Pancreas (tissue), 10 donors: ENCODE results near the gene SLFN12. TPM values are rescaled to one million over a fixed set of nuclear protein-coding genes. Genes with fewer than 3 reads are reported as not detected.
"Not testable (repeated sequence)": the region's sequence is repeated elsewhere in the genome, so short reads cannot be mapped to it uniquely, and the experiment has no call there.

Experiments
- ATAC-seq, 4 donors: fragments of 200-7000 bp; cut with Tn5 transposase; one replicate each; pipeline versions ENCODE4 v1.8.0 to v1.9.1; 2020; ENCODE audit warnings: mild to moderate bottlenecking in 4 of 4, moderate library complexity in 4 of 4
- DNase-seq, 6 donors: peaks; one replicate each; pipeline ENCODE4 v3.0.0-alpha.2; 2020
- FAIRE-seq: peaks from 2 replicates; lab custom pipeline; 2012; peaks lifted over from hg19 to GRCh38; lab: Jason Lieb, UNC
- H3K27ac ChIP-seq, 4 donors: fragments of 200-600 bp; sonication (generic); 1 replicate in 3 of 4; 2 replicates in 1 of 4; pipeline versions ENCODE4 v1.5.0 to v1.8.0; 2020
- H3K27me3 ChIP-seq, 4 donors: fragments of 200-600 bp; one replicate each; pipeline ENCODE4 v1.8.0; 2021
- H3K36me3 ChIP-seq, 3 donors: fragments of 200-600 bp; sonication (generic) in 1 of 3; one replicate each; pipeline versions ENCODE4 v1.5.0 to v1.8.0; 2020 to 2021
- H3K4me1 ChIP-seq, 3 donors: fragments of 200-600 bp; one replicate each; pipeline ENCODE4 v1.8.0; 2021
- H3K4me3 ChIP-seq, 4 donors: fragments of 200-600 bp; sonication (generic) in 2 of 4; one replicate each; pipeline versions ENCODE4 v1.5.0 to v1.8.0; 2020 to 2021
- H3K9me3 ChIP-seq, 4 donors: fragments of 200-600 bp; one replicate each; pipeline ENCODE4 v1.8.0; 2021
- WGBS, 2 donors: extraction: QIAGEN DNeasy Blood & Tissue Kit; methylation state at CpG; one replicate each; pipeline ENCODE4 v1.1.7; 2013; 5-methylcytosine and 5-hydroxymethylcytosine counted together
- intact Hi-C, 3 donors: fragments of 100-400 bp; cut with DNase I; formaldehyde crosslinking; loops; one replicate each; pipeline versions ENCODE4 v1.11.1 to v1.14.2; 2022
- polyA plus RNA-seq, 2 donors: library from polyadenylated mRNA; stranded (reverse); fragments of 200-250 nt; gene quantifications; one replicate each; pipeline ENCODE4 v1.2.3, GENCODE V29; 2013
- total RNA-seq, 6 donors: library from RNA; stranded (reverse); fragmentation: NEBNext Ultra II Directional in 4 of 6; extraction: Animal tissue kit (Norgen Biotek cat#: 25700) in 4 of 6; gene quantifications; one replicate each; pipeline versions ENCODE4 v1.2.1 to v1.2.4, GENCODE V29; 2021 to 2023
- TF ChIP-seq, protein P1 (sequence below), 4 donors: fragments of 200-600 bp; sonication (generic) in 3 of 4; IDR thresholded peaks; one replicate each; pipeline versions ENCODE4 v1.5.0 to v1.8.0; 2021; ENCODE audit warnings: antibody characterized with exemption in 4 of 4
- donor health status: healthy with polysubstance abuse.
- donor health status: DM: no; HTN: no; CAD: no; lungs with moderate emphysema.
- donor health status: DM: no; HTN: no; CAD: no.
- donor health status: control.
- donor health status: control.
- donor health status: Bipolar disorder and iron deficiency.
- donor health status: DM: yes; HTN: yes; CAD: no.
- donor health status: DM: no; HTN: no; CAD: no.
- donor health status: DM: no; HTN: no; CAD: no.
- donor health status: DM: yes; HTN: yes; CAD: no.

The SLFN12 gene
- total and polyA plus RNA-seq, 8 donors: 1.3 to 8.0 (median 1.9) TPM

DNA sequence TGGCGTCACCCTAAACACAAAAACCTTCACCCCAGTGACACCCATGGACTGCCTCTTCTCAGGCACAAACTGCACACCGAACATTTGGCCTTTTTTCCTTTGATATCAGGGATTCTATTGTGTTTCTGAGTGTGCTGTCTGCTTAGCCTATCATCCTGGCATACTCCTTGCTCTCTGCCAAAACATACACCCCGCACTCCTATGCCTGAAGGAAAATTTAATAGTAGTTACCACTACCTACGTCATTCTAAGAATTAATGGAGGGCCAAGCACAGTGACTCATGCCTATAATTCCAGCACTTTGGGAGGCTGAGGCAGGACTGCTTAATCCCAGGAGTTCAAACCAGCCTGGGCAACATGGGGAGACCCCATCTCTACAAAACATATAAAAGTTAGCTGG is 36.2 kb upstream of the SLFN12 start:
- Histone ChIP-seq H3K4me3 (no peak overlapping the region), H3K36me3 (no peaks in the 10 kb centered on the region), H3K27ac (no peak overlapping the region), H3K9me3 (no peaks in the 10 kb centered on the region), H3K4me1 (no peaks in the 10 kb centered on the region), H3K27me3 (no peaks in the 10 kb centered on the region)
- 55 to 62% methylated on average over 4 of the region's 4 CpGs for WGBS, 2 donors
- FAIRE-seq (no peak), DNase-seq (no peak), ATAC-seq (no peak)
- intact Hi-C loops: no loop called here
- TF ChIP-seq, protein P1, sequence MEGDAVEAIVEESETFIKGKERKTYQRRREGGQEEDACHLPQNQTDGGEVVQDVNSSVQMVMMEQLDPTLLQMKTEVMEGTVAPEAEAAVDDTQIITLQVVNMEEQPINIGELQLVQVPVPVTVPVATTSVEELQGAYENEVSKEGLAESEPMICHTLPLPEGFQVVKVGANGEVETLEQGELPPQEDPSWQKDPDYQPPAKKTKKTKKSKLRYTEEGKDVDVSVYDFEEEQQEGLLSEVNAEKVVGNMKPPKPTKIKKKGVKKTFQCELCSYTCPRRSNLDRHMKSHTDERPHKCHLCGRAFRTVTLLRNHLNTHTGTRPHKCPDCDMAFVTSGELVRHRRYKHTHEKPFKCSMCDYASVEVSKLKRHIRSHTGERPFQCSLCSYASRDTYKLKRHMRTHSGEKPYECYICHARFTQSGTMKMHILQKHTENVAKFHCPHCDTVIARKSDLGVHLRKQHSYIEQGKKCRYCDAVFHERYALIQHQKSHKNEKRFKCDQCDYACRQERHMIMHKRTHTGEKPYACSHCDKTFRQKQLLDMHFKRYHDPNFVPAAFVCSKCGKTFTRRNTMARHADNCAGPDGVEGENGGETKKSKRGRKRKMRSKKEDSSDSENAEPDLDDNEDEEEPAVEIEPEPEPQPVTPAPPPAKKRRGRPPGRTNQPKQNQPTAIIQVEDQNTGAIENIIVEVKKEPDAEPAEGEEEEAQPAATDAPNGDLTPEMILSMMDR (IDR thresholded peaks at IDR 0.05): no peak

DNA sequence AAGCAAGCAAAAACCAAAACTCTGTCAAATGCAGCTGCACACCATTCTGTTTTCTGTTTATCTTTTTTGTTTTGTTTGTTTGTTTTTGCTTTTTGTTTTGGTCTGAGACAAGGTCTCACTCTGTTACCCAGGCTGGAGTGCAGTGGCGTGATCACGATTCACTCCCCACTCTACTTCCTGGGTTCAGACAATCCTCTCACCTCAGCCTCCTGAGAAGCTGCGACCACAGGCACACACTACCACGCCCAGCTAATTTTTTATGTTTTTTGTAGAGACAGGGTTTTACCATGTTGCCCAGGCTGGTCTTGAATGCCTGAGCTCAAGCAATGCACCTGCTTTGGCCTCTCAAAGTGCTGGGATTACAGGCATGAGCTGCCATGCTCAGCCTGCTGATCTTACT is 35.5 kb upstream of the SLFN12 start:
- Histone ChIP-seq H3K36me3 (no peaks in the 10 kb centered on the region), H3K27me3 (no peaks in the 10 kb centered on the region), H3K27ac (no peak overlapping the region), H3K9me3 (no peaks in the 10 kb centered on the region), H3K4me1 (no peaks in the 10 kb centered on the region), H3K4me3 (no peak overlapping the region)
- 72 to 80% methylated on average over 4 of the region's 4 CpGs for WGBS, 2 donors
- TF ChIP-seq, protein P1 (IDR thresholded peaks at IDR 0.05): no peak
- intact Hi-C loops: no loop called here
- no peak for FAIRE-seq
- no peak for ATAC-seq
- DNase-seq: no peak

DNA sequence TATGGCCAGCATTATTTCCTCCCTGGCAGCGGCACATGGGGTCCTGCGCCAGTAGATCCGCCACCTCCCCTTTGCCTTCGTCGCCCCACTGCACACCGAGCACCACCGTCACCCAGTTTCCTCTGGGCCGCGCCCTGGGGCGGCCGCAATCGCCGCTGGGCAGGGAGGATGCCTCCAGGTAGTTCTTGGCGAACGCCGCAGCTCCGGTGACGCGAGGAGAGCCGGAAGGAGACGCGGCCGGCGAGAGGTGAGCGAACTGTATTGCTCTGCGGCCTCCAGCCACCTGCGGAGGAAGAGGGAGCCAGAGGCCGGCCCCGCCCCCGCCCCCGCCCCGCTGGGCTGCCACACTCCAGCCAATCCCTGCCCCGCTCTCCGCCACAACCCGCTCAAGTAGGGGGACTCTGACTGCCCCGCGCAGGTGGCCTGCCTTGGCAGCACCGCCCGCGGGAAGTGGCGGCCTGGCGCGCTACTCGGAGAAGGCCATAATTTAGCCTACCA is 28.1 kb upstream of the SLFN12 start:
- TF ChIP-seq, protein P1 (IDR thresholded peaks at IDR 0.05): no peak
- intact Hi-C loops: no loop called here
- H3K27ac ChIP-seq: peak overlapping the region in 1 of 4 donors; percentile 12
- no peaks in the 10 kb centered on the region for H3K36me3 ChIP-seq
- ATAC-seq (peak; percentile 98 to 99 (median 98)), FAIRE-seq (no peak), DNase-seq (peak; percentile 68 to 87 (median 80))
- no peaks in the 10 kb centered on the region for H3K4me1 ChIP-seq
- H3K9me3 ChIP-seq: no peaks in the 10 kb centered on the region
- peak overlapping the region in 3 of 4 donors; percentile 7 to 41 (median 23) for H3K4me3 ChIP-seq
- no peaks in the 10 kb centered on the region for H3K27me3 ChIP-seq
- WGBS, 2 donors: 8 to 12% methylated on average over 29 to 44 of the region's 44 CpGs

DNA sequence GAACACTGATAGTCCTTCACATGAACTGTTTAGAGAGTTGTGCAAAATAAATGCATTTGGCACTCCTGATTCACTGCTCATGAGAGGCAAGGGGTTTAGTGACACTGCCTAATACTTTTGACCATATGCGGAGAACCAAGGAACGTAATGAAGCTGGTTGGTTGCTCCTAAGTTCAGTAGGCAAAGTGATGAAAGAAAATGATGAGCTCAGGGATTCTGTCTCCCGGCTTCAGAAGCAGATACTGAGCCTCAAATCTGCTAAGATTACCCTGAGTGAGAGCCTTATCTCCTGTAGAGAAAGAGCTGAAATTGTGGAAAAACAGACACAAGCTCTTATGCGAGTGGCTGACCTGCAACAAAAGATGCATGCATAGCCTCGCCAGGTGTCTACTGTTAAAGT is 21.7 kb upstream of the SLFN12 start:
- H3K4me3 ChIP-seq, DNase-seq, H3K27me3 ChIP-seq, intact Hi-C loops, H3K9me3 ChIP-seq, H3K36me3 ChIP-seq, ATAC-seq, FAIRE-seq, H3K4me1 ChIP-seq, H3K27ac ChIP-seq: not testable (repeated sequence)
- 74 to 81% methylated on average over 5 of the region's 5 CpGs for WGBS, 2 donors

DNA sequence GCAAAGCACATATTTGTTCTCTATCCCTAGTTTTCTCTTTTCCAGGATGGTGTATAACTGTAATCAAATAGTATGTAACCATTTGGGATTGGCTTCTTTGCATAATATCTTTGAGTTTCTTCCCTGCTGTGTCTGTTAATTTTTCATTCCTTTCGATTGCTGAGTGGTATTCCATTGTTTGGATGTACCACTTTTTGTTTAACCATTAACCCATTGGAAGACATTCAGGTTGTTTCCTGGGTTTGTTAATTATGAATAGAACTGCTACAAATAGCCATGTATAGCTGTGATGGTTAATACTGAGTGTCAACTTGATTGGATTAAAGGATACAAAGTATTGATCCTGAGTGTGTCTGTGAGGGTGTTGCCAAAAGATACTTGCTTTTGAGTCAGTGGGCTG is 20.9 kb upstream of the SLFN12 start:
- Histone ChIP-seq H3K27me3 (peaks cover 0 to 9% (median 0%) of the 10 kb centered on the region in 4 donors), H3K27ac (no peak overlapping the region), H3K4me3 (no peak overlapping the region), H3K4me1 (no peaks in the 10 kb centered on the region), H3K36me3 (no peaks in the 10 kb centered on the region), H3K9me3 (no peaks in the 10 kb centered on the region)
- DNase-seq (no peak), ATAC-seq (no peak), FAIRE-seq (no peak)
- 15 to 19% methylated on average over 1 of the region's 1 CpG for WGBS, 2 donors
- TF ChIP-seq, protein P1 (IDR thresholded peaks at IDR 0.05): no peak
- intact Hi-C loops: no loop called here
